ENCODE data around the gene NKTR.
A peak's percentile ranks its signal among the peaks of the same experiment; 100 is the strongest.
"Not testable (repeated sequence)": the region's sequence is repeated elsewhere in the genome, so short reads cannot be mapped to it uniquely, and the experiment has no call there.

The NKTR gene

DNA sequence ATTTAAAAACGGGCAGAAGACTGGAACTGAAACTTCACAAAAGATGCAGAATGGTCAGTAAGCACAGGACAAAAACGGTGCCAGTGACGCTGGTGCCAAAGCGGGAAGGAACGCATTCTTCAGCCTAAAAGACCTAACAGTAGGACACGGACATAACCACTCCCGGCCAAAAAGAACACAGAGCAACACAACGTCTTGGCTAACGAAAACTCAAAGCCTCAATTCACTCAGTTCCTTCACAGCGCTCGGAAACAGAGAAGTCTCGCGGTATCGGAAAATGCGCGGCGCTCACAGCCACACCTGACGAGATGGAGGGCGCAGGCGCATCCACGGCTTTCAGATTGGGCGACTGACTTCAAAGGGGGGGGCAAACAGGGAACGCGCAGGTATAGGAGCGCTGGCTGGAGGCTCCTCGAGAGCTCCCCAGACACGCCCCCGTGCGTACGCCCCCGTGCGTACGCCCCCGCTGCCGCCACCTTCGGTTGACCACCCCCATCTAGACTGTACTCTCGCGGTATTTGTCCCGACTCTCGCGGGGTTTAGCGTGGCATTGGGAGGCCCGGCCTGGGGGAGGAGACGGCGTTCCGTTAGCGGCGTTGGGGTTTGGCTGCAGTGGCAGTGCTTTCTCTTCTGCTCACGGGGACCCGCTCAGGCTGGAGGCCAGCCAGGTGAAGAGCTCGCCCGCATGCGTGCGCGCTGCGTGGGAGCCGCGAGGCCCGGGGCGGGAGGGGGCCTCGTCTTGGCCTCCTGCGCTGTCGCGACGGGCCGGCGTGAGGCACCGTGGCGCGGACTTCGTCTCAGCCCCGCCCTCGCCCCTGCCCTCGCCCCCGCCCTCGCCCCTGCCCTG, at the start of gene NKTR:
TSS of gene NKTR (plus strand) at position 576 of the 847 bp plus-strand sequence. CDS start 321 bp downstream, outside the sequence.
- DNase-seq (ENCODE audit: low spot score) = peak; percentile 93

GRCh38 chr3:42552830-42553229, 47.7 kb upstream of the NKTR start:
- no peak for DNase-seq (ENCODE audit: low spot score)

DNA sequence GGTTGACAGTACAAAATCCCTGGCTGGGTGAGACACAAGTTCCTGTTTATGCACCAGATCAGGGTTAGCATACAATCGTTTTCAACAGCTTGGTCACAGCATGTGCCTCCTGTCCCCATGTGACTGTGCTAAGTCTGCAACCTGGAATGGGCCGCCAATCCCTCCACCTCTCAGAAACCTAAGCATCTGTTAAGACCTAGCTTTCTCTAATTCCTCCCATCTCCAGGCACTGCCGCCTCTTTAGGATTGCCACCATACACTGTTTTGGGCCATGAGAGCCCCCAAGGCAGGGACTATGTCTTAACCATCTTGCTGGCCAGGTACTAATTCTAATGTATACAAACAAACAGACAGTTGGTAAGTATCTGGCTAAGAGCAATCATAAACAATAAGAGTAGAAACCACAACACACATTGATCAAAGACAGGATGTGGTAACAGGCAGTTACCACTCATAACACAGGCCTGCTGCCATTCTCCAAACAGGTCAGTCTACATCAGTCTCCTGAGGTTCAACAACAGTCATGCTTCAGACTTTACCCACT, 44.3 kb upstream of the NKTR start:
- DNase-seq (ENCODE audit: low spot score) = no peak

GRCh38 chr3:42556817-42557216, 43.7 kb upstream of the NKTR start:
- DNase-seq (ENCODE audit: low spot score) = not testable (repeated sequence)

DNA sequence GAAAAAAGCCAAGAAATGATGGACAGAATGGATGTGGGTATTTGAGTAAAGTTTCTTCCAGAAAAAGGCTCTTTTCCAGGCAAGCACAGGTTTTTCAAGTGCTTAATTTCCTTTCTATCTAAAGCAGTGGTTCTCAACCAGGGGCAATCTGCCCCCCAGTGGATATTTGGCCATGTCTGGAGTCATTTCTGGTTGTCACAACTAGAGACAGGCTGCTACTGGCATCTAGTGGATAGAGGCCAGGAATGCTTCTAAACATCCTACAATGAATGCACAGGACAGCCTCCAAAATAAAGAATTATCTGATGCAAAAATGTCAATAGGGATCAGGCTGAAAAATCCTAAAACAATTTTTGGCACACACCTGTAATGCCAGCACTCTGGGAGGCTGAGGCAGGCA, 42.6 kb upstream of the NKTR start:
- no peak for DNase-seq (ENCODE audit: low spot score)

DNA sequence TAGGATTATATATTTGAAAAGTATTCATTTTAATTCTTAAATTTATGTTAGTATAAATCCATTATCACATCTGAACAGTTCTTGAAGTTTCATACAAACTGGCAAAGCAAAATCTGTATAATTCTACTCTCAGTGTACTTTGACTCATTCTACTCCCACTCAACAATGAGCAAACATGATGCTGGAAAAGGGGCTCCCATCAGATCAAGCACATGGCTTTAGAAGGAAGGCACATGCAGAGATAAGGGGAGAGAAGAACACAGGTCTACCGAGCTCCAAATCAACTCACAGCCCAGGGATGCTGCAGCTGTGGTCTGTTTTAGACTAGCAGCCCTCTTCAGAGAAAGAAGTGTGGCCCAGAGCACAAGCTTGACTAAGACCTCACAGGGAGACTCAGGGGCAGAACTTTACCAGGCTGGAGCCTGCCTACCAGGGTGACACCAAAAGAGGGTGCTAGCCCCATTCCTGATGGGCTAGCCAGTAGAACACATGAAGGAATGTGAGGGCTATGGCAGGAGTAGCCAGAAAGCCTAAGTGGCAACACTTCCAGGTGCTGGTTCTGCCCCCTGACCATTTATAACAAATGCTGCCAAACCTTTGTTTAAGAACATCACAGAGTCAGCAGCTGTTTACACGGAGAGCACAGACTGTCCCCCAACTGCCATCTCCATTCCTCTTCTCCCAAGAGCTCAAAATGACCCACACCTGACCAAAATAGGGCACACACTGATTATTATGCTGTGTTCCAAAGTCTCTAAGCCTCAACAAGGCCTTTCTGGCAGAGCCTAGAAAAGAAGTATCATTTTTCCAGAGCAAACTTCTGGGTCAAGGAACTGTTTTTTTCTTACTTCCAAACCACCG, 38.2 kb upstream of the NKTR start:
- DNase-seq (ENCODE audit: low spot score) = no peak

DNA sequence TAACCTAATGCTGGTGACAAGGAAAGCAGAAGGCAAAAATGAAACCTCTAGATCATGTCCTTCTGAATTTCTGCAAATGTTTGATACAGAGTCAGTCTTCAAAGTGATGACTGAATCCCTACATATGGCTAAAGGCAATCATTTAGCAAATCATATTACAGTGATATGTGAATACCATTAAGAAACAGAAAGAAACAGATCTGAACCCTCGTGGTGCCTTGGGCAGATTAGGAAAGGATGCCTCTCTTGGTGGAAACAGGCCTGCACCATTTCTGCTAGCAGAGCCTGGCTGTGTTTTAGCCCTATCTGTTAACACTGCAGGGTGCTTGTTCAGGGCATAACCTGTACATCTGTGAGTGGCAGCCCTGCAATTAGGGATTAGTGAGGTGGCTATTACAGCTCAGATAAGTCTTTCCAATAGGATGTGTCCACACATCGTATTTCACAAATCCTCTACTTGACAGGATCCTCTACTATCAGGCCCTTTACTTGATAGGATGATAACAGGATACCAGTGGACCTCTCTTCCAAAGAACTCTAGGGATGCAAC, 30.8 kb upstream of the NKTR start:
- DNase-seq (ENCODE audit: low spot score) = no peak

- DNase-seq (ENCODE audit: low spot score) = peak; percentile 56
Measured at GRCh38 chr3:42572278-42572677, 28.2 kb upstream of the NKTR start.

- DNase-seq (ENCODE audit: low spot score) = no peak
Measured at GRCh38 chr3:42575137-42575741, 25.2 kb upstream of the NKTR start.

- DNase-seq (ENCODE audit: low spot score) = no peak
Measured at GRCh38 chr3:42578054-42578453, 22.4 kb upstream of the NKTR start.

- DNase-seq (ENCODE audit: low spot score) = not testable (repeated sequence)
Measured at GRCh38 chr3:42579346-42579745, 21.1 kb upstream of the NKTR start.

- DNase-seq (ENCODE audit: low spot score) = no peak
Measured at GRCh38 chr3:42581400-42581708, 19.1 kb upstream of the NKTR start.

DNA sequence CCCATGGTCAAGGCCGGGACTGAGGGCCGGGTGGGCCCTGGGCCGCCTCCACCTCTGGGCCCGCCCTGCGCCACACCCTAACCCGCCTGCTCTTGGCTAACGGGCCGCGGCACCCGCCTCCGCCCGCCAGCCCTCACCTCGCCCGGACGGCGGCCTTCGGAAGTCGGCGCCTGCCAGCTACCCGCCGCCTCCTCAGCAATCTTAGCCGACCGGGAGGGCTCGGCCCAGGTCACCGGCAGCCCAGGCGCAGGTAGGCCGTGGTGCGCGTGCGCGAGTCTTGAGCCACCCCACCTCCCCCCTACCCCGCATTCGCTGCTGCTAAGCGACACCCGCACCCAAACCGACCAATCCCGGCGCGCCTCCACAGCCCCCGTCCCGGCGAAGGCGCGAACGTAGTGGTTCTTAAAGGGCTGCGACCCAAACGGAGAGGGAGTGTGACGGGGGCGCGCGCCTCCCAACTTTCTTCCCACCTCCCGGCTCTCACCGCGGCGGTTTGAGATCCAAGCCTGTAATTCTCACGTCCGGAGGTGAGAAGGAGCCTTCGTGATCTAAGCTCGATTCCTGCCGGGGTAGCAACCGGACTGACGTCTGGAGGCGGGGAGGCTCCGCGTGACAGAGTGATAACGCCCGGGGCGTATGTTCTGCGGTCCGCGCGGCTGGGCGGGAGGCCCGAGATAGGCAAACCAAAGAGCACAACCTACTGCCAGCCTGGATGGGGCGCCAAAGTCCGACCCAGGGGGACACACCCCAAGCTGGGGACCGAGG, 18.6 kb upstream of the NKTR start, which contains the start of gene SEC22C:
TSS of gene SEC22C (minus strand) at position 259 of the 765 bp plus-strand sequence. CDS start 12,921 bp downstream, outside the sequence.
- peak; percentile 99 for DNase-seq (ENCODE audit: low spot score)

DNA sequence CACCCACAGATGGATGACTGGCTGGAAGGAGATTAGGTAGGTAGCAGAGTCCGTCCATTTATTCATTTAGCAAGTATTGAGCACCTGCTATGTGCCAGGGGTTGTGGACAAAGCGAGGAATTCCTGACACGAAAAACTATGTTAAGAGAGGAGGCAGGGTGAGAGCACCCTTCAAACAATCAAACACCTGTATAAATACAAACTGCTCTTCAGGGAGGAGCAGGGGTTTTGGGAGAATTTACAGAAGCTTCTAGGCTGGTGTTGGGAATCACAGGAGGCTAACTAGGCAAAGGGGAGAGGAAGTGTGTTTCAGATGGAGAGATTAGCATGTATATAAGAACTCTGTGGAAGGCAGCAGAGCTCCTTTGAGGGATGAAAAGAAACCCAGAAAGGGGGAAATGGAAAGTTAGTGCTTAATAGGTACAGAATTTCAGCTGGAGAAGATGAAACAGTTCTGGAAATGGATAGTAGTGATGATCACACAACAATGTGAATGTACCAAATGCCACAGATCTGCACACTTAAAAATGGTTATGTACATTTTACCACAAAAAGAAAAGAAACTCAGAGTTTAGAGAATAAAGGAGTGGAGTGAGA, 17.9 kb upstream of the NKTR start:
- no peak for DNase-seq (ENCODE audit: low spot score)

DNA sequence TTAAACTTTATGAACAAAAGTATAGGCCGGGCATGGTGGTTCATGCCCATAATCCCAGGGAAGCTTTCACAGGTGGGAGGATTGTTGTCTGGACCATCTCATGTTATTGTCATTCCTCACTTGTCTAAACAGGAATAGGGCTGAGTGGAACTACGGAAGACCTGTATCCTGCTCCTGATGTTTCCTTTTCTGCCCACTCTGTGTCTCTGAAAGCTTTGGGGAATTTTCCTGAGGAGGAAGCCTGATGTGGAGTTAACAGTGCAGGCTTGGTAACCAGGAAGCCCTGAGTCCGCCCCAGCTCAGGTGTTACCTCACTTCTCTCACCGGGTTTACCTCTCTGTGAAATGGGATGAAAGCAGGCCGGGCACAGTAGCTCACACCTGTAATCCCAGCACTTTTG, 11.9 kb upstream of the NKTR start:
- DNase-seq (ENCODE audit: low spot score) = no peak

- DNase-seq (ENCODE audit: low spot score) = no peak
Measured at GRCh38 chr3:42589382-42590109, 10.9 kb upstream of the NKTR start.

DNA sequence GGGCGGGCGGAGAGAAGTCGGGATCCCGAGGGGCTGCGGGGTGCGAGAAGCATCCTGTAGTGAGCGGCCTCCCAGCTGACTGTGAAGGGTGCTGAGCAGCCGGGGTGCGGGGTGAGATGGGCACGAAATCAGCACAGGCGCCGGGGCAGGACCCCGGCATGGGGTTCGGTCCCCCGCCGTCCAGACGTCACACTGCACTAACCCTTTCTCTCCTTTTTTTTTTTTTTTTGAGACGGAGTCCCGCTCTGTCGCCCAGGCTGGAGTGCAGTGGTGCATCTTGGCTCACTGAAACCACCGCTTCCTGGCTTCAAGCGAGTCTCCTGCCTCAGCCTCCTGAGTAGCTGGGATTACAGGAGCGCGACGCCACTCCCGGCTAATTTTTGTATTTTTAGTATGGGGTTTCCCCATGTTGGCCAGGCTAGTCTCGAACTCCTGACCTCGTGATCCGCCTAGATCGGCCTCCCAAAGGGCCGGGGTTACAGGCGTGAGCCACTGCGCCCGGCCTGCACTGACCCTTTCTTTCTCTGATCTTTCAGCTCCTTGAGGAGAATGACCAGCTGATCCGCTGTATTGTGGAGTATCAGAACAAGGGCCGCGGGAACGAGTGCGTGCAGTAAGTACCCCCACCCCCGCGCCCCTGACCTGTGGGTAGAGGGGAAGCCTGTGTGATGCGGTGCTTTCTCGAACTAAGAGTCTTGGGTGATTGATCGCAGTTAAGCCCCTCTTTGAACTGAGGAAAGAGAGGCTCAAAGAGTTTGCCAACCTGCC, 9.3 kb upstream of the NKTR start:
- DNase-seq (ENCODE audit: low spot score) = no peak

- DNase-seq (ENCODE audit: low spot score) = no peak
Measured at GRCh38 chr3:42591811-42592210, 8.7 kb upstream of the NKTR start.

DNA sequence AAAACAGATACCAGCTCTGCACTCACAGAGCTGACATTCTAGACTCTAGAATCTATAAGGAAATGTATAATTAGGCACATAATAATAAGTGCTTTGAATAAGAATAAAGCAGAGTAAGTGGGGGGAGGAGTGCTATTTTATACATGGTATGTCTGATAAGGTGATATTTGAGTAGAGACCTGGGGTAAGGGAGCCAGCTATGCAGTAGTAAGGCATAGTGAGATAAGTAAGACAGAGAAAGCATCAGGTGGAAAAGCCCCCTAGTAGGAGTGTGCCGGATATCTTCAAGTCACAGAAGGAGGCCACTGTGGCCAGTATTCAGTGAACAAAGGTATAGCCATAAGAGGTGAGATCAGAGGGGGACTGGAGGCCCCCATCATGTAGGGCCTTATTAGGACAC, 6.9 kb upstream of the NKTR start:
- no peak for DNase-seq (ENCODE audit: low spot score)
